GM19240 (cell line): Measurements from ENCODE around the gene PCDH9.
"Not testable (repeated sequence)": the region's sequence is repeated elsewhere in the genome, so short reads cannot be mapped to it uniquely, and the experiment has no call there.

Source experiments
- DNase-seq: peaks from one replicate; pipeline ENCODE4 v3.0.0; 2011; ENCODE audit warnings: low spot score; ENCODE audit not compliant: insufficient read length

Gene PCDH9

DNA sequence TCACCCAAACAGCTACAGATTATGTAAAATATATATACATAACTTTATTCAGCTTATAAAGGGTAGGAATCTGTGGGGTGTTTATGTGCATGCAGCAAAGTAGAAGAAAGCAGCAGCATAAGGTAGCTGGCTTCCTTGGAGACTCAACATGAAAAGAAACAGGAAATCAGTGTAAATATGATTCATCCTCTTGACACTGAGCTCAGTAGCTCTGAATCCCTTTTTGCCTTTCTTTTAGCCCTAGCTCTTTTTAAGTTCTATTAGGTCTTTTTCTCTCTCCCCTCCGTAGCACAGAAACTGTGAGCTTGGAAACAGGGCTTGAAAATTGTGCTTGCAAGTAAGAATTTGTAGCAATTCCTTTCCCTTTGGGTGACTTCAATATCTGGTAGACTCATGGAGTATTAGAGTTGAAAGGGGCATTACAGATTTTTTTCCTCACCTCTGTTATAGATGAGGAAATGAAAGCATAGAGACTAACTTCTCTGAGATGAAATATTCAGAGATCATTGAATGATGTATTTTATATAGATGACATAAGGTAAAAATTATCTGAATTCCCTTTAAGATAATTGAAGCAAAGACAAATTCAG, 314.4 kb downstream of the PCDH9 start:
- DNase-seq: no peak

DNA sequence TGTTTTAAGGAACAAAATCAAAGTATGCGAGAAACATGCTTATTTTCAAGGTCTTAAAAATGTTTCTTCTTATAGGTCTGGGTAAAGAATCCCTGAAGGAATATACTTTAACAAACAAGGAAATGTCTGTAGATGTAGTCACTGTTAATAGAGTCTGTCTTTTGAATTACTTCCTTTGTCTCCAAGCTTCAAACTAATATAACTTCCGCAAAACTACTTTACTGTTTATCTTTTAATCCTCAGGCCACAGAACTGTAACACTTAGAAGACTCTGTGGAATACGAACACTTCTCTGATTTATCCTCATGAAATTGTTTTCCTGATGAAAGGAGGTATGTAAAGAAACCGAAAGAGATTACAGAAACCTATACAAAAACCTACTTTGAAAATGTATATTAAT, 316.0 kb downstream of the PCDH9 start:
- DNase-seq: no peak

DNA sequence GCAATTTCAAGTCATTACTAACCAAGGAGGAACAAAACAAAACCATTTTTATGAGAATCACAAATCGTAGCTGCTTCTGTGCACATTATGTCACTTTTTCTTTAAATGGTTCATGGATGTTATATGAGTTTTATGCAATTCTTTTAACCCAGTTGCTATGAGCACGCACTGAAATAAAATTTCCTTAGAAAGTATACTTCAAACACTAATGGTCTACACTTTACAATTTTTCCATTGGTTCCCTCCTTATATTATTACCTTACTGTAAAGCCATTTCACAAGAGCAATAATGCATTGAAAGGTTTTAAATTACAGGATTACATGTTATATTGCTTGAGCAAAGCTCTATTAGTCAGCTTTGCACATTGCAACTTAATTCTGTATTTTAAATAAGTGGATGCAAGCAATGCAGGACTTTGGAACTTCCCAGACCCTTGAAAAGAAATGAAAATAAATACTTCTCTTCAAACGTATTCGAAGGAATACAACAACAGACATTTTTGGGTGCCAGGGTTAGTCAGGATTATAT, 318.7 kb downstream of the PCDH9 start:
- DNase-seq: no peak

DNA sequence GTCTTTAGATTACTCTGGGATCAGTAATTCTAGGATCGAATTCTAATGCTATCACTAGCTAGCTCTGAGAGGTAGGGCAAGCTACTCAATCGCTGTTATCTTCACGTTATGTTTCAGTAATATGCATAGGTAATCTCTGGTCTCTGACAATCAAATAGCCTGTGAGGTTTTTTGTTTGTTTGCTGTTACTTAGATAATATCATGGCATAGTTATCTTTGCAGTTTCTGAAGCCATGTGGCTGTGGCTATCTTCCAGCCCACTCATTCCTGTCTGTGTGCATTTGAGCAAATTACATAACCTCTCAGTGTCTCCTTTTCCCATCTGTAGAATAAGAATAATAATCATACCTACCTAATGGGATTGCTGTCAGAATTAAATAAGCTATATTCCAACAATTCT, 330.2 kb downstream of the PCDH9 start:
- no peak for DNase-seq

DNA sequence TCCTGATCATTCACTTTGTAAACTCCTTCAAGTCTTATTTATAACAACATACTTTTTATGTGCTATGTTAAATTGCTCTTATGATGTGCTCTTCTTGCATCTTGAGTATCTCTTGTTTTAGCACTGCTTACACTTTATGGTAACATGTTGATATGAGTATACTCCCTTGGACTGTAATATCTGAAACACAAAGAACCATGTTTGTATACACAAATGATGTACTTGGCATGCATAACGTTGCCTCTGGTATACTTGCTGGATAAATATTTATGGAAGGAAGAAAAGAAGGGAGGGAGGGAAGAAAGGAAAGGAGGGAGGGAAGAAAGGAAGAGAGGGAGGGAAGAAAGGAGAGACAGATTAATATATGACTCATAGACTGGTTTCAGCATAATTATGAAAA, 333.2 kb downstream of the PCDH9 start:
- DNase-seq: no peak

DNA sequence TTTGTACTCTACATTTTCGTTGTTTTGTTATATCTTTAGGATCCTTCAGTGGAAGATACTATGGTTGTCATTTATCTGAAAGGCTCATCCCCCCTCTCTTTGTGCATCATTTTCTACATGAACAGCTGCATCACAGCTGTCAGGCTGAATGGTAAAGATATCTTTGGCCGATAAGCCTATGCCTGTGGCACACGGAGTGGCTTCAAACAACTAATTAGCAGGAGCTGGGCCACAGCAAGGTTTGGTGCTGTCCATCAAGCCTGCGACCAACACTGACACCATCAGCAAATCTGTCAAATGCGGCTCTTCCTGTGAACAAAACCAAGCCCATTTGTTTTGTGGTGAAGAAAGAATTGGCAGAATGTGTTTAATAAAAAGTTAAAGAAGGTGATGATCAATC, 334.4 kb downstream of the PCDH9 start:
- DNase-seq: no peak

DNA sequence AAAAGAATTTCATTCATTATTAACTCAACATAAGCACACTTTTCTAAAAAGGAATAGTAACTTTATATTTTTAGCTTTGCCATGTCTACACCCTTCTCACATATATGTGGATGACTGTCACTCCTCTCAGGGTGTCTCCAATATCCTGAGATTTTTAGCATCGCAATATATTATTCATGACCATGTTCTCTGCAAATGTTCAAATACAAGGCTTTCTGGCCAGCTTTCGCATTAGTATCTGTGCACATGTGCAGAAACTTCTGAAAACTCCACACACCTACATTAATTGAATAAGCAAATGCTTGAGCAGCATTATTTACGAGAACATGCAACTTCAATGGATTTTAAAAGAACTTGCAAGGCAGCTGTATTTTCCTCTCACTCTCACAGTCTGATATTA, 334.8 kb downstream of the PCDH9 start:
- DNase-seq: no peak

DNA sequence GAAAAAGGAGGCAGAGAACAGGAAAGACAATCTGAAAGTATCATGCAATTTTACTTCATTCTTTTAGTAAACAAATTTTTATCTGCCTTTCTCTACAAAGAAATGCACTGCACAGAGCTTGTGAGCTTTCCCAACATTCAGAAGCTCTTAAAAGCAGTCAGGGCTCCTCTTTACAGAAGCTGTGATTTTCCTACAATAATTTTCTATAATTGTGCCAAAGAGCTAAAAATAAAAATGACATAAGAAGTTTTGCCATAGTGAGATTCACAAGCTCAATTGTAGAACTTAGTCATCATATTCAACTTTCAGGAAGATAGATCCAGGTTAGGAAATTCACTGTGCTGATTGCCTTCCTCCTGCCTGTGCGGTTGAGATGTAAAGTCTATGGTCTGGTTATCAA, 341.4 kb downstream of the PCDH9 start:
- no peak for DNase-seq

DNA sequence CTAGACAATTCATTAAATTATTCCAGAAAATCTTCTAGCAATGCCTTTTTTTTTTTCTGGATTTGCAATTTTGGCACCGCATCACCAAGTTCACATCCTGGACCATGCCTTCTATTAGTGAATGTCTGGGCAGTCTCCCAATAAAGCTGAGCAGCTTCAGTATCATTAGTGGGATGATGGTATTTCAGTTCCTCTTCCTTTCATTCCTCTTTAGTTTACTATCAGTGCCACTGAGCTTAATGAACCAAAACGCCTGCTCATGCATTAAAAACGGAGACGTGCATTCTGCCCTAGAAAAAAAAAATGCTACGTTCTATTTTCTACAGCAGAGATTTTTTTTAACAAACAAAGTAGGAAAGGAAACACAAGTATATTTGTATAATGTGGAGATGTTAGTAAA, 343.0 kb downstream of the PCDH9 start:
- no peak for DNase-seq

DNA sequence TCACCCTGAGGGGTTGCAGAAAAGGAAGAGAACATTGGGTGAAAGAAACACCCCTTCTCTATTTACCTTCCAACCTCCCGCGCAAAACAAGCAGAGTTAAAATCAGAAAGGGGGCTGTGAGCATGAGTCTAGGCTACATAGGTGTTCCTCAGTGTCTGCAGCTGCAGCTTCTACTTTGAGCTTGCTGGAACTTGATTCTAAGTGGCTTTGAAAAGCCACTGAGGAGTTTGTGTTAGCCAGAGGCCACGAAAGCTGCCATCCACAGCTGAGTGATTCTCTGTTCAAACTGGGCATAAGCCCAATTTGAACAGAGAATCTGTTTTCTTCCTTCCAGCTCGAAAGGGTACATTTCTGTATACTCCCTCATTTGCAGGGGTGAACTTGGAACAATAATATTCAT, 343.9 kb downstream of the PCDH9 start:
- no peak for DNase-seq

DNA sequence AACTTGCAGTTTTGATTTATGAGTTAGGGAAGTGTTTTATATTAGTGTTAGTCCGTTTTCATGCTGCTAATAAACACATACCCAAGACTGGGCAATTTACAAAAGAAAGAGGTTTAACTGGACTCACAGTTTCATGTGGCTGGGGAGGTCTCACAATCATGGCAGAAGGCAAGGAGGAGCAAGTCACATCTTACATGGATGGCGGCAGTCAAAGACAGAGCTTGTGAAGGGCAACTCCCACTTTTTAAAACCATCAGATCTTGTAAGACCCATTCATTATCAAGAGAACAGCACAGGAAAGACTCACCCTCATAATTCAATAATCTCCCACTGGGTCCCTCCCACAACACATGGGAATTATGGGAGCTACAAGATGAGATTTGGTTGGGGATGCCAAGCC, 349.0 kb downstream of the PCDH9 start:
- DNase-seq: not testable (repeated sequence)

DNA sequence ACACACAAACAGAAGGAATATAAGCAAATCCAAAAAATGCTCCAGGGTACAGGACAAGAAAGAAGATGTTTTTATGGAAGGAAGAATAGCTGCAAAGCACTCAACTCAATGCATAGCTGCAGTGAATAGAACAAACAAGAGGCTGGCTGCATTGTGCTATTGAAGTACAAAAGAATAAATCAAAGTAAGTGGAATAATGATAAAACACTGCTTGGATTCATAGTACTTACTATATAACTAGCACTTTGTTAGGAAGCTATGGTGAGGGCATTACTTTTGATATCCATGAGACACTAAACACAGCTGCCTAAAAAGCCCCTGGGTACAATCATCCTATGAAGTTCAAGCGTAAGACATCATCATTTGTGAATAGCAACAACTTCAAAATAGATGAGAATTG, 350.1 kb downstream of the PCDH9 start:
- no peak for DNase-seq

DNA sequence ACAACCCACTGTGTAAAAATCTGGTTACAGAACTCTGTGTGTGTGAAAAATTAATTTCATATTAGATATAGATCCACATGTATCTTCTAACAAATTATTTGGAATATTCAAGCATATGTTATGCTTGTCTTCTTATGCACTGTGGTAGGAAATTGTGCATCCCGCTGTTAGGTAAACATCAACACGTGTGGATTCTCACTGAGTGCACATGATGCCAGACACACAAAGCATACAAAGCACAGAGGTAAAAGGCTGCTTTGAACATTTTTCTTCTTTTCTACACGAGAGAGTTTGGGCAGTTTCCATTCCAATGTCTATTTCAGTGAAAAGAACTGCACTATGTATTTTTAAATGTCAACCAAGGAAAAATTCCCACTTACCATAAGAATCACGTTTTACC, 354.9 kb downstream of the PCDH9 start:
- no peak for DNase-seq

DNA sequence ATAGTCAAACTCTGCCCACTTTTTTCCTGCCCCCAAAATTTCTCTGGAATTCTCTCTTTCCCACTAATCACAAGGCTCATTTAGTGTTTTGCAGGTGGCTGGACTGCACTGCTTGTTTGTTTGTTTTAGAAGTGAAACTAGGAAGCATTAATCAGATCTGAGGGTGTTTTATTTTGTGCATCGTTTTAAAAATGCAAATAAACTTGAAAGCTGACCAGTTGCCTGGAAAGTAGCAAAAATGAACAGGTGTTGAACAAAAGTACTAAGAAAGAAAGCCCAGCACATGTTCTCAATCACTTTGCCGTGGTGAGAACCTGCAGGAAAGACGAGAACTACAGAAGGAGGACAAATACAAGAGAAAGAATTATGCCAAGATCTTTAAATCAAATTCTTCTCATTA, 365.5 kb downstream of the PCDH9 start:
- DNase-seq: no peak

DNA sequence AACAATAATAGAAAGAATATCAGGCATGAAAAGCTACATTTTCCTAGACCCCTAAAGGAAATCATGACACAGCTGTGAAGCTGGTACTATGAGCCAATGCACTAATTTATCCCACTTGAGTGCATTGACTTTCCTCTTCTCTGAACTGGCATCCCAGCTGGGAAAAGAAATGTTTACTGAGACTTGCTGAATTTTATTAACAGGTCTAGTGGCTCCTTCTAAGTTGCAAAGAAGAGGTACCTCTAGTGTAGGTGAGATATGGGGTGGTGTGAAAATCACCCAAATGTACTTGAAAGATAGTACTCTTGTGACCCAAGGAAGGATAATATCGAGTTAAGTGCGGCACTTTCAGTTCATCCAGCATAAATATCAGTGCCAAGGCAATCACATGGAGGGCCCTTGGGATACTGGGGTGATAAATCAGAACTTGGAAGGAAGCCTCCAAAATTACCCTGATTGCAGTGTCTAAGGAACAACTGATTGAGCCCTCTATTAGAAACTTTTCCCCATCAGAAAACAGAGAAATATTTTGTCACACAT, 369.2 kb downstream of the PCDH9 start:
- DNase-seq: no peak

DNA sequence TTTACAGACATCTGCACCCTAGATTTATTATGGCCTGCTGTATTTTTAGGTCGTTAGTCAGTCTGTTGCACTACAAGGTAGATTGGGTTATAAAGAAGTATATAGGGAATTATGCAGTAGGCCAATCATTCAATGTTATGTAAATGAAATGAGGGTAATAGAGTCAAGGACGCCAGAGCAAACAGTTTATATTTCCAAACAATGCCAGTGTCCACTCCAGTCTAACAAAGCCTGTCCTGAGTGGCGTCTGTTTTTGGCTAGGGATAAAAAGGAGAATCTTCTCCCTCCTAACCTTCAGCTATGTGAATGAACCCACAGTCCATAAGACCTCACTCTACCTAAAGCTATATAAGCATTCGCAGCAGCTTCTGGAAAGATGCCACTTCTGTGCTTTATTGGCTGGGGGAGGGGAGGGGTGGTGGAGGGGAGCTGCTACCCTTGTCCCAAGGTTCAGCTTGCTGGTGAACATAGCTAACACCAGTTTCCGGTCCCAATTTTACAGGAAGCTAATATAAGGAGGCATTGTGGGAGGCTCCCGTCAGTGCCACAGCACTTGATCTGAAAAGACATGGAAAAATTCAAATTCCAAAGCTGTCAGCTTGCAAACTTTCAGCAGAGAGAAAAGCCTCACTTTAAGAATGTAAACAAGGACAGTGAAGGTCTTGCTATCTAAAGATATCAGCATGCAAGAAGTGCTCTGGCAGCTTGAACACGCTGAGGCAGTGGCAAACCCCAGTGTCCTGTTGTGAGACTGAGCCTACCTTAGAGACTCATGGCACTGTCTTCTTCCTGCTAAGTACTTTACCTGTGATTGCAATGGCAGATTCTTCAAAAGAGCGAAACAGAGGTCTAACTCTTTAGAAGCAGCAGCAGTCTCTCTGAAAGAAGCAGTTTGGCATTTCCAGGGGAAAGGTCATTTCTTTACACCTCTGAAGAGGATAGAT, 369.9 kb downstream of the PCDH9 start:
- DNase-seq: no peak

DNA sequence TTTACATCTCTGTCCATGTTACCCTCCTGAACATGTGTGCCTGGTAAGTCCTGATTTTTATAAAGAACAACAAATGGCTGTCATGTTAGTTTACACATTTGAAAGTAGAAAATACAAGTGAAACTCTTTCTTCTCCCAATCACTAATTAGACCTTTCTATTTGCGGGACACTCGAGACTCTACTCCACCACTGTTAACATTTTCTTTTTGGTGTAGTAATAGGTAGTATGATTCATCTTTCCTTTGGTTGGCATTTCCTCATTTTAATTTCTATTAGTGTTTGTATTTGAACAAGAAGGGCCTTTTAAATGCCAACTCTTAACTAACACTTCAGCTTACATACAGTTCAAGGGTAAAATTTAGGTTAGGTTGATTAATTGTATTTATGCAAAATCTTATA, 371.1 kb downstream of the PCDH9 start:
- DNase-seq: no peak

DNA sequence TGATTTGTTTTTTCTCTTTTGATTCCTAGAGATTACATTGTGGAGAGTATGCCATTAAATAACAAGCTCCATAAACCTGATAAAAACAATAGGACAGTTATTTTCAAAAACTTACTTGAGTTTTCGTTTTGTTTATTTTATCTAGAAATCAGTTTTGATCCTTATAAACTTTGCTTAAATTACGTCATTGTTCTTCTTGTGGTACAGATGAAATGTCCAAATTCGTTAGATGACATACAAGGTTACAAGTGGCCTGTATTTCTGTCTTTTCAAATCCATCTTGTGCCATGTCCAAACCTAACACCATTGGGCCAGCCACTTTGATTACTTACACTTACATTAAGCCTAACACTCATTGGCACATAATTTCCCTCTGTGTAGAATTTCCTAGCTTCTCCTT, 372.0 kb downstream of the PCDH9 start:
- DNase-seq: no peak

DNA sequence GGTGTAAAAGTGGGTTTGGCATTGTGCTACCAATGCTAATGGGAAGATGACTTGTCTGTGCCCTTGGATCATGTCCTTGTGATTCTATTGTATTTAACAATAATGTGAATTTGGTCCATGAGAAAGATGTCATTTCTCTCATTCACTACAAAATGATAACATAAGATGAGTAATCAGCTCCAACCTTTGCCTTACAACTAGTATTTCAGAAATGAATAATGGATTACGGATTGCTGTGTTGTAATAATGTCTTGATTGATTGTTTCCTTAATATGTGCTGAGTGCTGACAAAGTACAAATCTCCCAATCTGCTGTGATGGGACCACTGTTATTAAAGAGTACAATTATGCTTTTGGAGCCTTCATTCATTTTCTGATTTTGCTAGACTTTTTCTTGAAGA, 375.0 kb downstream of the PCDH9 start:
- no peak for DNase-seq

DNA sequence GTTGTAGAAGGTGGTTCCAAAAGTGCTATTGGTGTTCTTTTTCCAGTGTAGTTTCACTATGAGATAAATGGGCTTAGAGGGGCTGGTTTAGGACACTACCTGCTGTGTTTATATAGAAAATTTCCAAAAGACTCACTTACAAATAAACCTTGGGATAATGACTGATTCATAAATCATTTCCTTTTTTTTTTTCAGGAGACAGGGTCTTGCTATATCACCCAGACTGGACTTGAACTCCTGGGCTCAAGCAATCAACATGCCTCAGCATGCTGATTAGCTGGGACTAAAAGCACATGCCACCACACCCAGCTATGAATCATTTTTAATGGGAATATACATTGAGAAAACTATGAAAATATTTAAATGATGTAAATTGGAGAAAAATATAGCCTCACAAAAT, 376.6 kb downstream of the PCDH9 start:
- DNase-seq: no peak

DNA sequence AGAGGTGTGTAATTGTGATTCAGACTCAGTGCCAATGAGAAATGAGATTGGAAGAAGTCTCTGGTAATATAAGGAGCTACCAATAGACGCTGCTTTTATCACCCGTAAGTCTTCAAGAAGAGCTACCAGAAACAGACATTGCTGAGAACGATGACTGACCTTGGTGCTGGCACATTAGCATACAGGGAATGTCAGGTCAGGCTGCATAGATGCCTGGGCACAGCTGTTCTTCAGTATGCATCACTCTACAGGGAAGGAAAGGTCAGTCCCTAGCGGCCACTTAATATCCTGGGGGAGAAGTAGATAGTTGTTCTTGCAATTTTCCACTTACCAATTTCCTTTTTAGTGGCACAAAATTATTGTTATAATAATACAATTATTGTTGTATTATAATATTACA, 380.4 kb downstream of the PCDH9 start:
- DNase-seq: no peak

DNA sequence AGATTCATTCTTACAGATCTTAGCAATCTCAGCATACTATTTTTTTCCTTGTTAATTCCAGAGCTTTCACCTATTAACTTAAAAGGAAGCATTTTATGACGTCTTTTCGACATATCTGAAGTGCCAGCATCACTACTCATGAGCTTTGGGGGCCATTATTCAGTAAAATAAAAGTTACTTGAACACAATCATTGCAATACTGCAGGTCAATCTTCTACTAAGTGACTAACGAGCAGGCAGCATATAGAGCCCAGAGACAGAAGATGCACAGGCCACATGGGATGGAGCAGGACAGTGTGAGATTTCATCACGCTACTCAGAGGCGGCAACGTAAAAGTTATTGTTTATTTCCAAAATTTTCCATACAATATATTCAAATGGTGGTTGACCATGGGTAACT, 382.6 kb downstream of the PCDH9 start:
- DNase-seq: no peak

DNA sequence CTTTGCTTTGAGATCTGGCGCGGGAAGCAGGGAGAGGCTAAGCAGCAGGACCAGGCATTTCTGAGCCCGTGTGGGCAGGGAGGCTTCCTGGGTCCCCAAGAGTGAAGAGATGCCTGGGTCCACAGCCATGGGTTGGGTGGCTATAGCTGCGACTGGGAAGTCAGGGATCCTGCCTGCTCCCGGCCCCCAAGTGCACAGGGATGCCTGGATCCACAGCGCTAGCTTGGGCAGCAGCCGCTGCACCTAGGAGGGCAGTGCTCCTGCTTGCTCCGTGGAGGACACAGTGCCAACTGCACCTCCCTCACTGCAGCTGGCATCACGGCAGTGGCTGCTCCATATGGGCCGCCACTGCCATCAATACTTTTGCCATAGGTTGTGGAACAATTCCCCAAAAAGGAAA, 384.7 kb downstream of the PCDH9 start:
- no peak for DNase-seq
